ENCODE data around the gene EEF1A2. TPM values are rescaled to one million over a fixed set of nuclear protein-coding genes. Genes with fewer than 3 reads are reported as not detected.

Gene EEF1A2
- total RNA-seq, 1 experiment from 2014 or later, result 47.5 TPM

GRCh38 chr20:63477061-63477616 is 21.7 kb downstream of the EEF1A2 start:
- DNase-seq (ENCODE audit: low spot score), result no peak
- in situ Hi-C loops (cut with HindIII; ENCODE audit: low sequenced_read_pairs), result no loop called here

- in situ Hi-C loops (cut with HindIII; ENCODE audit: low sequenced_read_pairs), result no loop called here
- DNase-seq (ENCODE audit: low spot score), result no peak
These were observed 23.7 kb downstream of the EEF1A2 start for GRCh38 chr20:63475209-63475608.

GRCh38 chr20:63473555-63474449 is 25.1 kb downstream of the EEF1A2 start:
- in situ Hi-C loops (cut with HindIII; ENCODE audit: low sequenced_read_pairs), result no loop called here
- peak; percentile 71 for DNase-seq (ENCODE audit: low spot score)

GRCh38 chr20:63472862-63473390 is 26.0 kb downstream of the EEF1A2 start:
- no peak for DNase-seq (ENCODE audit: low spot score)
- in situ Hi-C loops (cut with HindIII; ENCODE audit: low sequenced_read_pairs), result no loop called here

GRCh38 chr20:63471981-63472831 is 26.7 kb downstream of the EEF1A2 start, which contains the start of gene KCNQ2:
TSS of gene KCNQ2 (minus strand) at chr20:63472655. CDS start at chr20:63472463, 192 bp downstream.
- in situ Hi-C loops (cut with HindIII; ENCODE audit: low sequenced_read_pairs), result no loop called here
- peak; percentile 59 for DNase-seq (ENCODE audit: low spot score)

- in situ Hi-C loops (cut with HindIII; ENCODE audit: low sequenced_read_pairs), result no loop called here
These were observed 27.2 kb downstream of the EEF1A2 start for GRCh38 chr20:63471717-63471980.

GRCh38 chr20:63471002-63471716 is 27.7 kb downstream of the EEF1A2 start:
- in situ Hi-C loops (cut with HindIII; ENCODE audit: low sequenced_read_pairs), result no loop called here
- DNase-seq (ENCODE audit: low spot score), result peak; percentile 53

More at GRCh38 chr20:63471717-63471980, 27.2 kb downstream of the EEF1A2 start:
- DNase-seq (ENCODE audit: low spot score), result no peak

GRCh38 chr20:63470410-63470809 is 28.5 kb downstream of the EEF1A2 start:
- DNase-seq (ENCODE audit: low spot score), result no peak
- in situ Hi-C loops (cut with HindIII; ENCODE audit: low sequenced_read_pairs), result no loop called here

GRCh38 chr20:63469713-63470101 is 29.2 kb downstream of the EEF1A2 start:
- DNase-seq (ENCODE audit: low spot score), result no peak
- in situ Hi-C loops (cut with HindIII; ENCODE audit: low sequenced_read_pairs), result no loop called here

- in situ Hi-C loops (cut with HindIII; ENCODE audit: low sequenced_read_pairs), result no loop called here
- peak; percentile 68 for DNase-seq (ENCODE audit: low spot score)
These were observed 29.7 kb downstream of the EEF1A2 start for GRCh38 chr20:63469019-63469712.

- in situ Hi-C loops (cut with HindIII; ENCODE audit: low sequenced_read_pairs), result no loop called here
These were observed 30.5 kb downstream of the EEF1A2 start for GRCh38 chr20:63468421-63468820.

GRCh38 chr20:63467294-63468083 is 31.4 kb downstream of the EEF1A2 start:
- in situ Hi-C loops (cut with HindIII; ENCODE audit: low sequenced_read_pairs), result no loop called here
- no peak for DNase-seq (ENCODE audit: low spot score)

More at GRCh38 chr20:63468421-63468820, 30.5 kb downstream of the EEF1A2 start:
- no peak for DNase-seq (ENCODE audit: low spot score)

- in situ Hi-C loops (cut with HindIII; ENCODE audit: low sequenced_read_pairs), result no loop called here
- no peak for DNase-seq (ENCODE audit: low spot score)
These were observed 32.0 kb downstream of the EEF1A2 start for GRCh38 chr20:63466861-63467260.

- in situ Hi-C loops (cut with HindIII; ENCODE audit: low sequenced_read_pairs), result no loop called here
- DNase-seq (ENCODE audit: low spot score), result no peak
These were observed 32.5 kb downstream of the EEF1A2 start for GRCh38 chr20:63466250-63466825.

GRCh38 chr20:63465380-63466249 is 33.3 kb downstream of the EEF1A2 start:
- DNase-seq (ENCODE audit: low spot score), result peak; percentile 68
- in situ Hi-C loops (cut with HindIII; ENCODE audit: low sequenced_read_pairs), result no loop called here

GRCh38 chr20:63464289-63464635 is 34.6 kb downstream of the EEF1A2 start:
- no peak for DNase-seq (ENCODE audit: low spot score)
- in situ Hi-C loops (cut with HindIII; ENCODE audit: low sequenced_read_pairs), result no loop called here

Data from G401 (cell line).